ENCODE results near the gene CPLANE2. TPM values are rescaled to one million over a fixed set of nuclear protein-coding genes. Genes with fewer than 3 reads are reported as not detected.

Gene CPLANE2
- total and polyA plus RNA-seq, 2 donors from 2014 or later, result 7.9 to 9.4 TPM

DNA sequence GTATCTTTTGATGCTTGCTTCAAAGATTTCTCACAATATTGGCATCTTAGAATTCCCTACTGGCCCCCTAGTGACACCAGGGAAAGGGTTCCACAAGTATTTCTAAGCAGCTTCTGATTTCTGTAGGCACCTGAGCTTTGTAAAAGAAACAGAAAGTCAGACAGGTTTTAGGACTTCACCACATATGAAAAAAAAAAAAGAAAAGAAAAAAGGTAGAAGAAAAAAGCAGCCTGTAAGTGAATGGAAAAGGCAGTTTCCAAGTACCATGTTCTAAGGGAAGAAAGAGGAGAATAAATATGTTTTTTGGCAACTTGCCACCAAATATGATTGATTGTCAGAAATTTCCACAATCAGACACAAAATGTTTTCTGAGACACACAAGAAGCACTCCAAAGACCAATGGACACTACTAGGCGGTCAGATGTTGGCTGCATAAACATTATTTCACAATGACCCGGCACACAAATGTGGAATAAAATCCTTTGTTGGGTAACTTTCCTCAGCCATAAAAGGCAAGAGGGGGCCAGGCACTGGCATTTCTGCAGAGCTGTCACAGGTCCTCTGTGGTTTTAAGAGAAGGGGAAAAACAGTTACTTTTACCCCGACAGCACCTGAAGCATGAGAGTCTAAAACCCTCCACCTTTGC, 12.7 kb upstream of the CPLANE2 start:
- intact Hi-C loops (cut with DNase I), result loop anchor here (10.0 kb wide), 1 partner anchor 165 kb away; no protein-coding TSS in a partner anchor
- no peaks in the 10 kb centered on the region for H3K27me3 ChIP-seq (ENCODE audit: control insufficient read depth, insufficient read depth, low read length)
- peaks cover 0 to 13% (median 8%) of the 10 kb centered on the region in 3 donors for H3K4me1 ChIP-seq (ENCODE audit: control insufficient read depth in 2 of 3, insufficient read depth in 2 of 3, low read depth in 1 of 3, low read length in 3 of 3)
- peak in 1 of 5 donors; percentile 74 for DNase-seq
- no peak for FAIRE-seq
- no peak overlapping the region for H3K9ac ChIP-seq (ENCODE audit: low read length in 3 of 3)
- H3K27ac ChIP-seq (ENCODE audit: low read depth in 2 of 2, low read length in 2 of 2), result peak overlapping the region in 1 of 2 donors; percentile 39
- H3K4me3 ChIP-seq (ENCODE audit: low read length in 3 of 3), result no peak overlapping the region
- H3K36me3 ChIP-seq (ENCODE audit: control insufficient read depth in 2 of 3, insufficient read depth in 3 of 3, low read length in 3 of 3), result peaks cover 0 to 23% (median 20%) of the 10 kb centered on the region in 3 donors
- TF ChIP-seq, protein P1, sequence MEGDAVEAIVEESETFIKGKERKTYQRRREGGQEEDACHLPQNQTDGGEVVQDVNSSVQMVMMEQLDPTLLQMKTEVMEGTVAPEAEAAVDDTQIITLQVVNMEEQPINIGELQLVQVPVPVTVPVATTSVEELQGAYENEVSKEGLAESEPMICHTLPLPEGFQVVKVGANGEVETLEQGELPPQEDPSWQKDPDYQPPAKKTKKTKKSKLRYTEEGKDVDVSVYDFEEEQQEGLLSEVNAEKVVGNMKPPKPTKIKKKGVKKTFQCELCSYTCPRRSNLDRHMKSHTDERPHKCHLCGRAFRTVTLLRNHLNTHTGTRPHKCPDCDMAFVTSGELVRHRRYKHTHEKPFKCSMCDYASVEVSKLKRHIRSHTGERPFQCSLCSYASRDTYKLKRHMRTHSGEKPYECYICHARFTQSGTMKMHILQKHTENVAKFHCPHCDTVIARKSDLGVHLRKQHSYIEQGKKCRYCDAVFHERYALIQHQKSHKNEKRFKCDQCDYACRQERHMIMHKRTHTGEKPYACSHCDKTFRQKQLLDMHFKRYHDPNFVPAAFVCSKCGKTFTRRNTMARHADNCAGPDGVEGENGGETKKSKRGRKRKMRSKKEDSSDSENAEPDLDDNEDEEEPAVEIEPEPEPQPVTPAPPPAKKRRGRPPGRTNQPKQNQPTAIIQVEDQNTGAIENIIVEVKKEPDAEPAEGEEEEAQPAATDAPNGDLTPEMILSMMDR (IDR thresholded peaks at IDR 0.05; ENCODE audit: borderline replicate concordance, extremely low read depth, insufficient read depth), result no peak
- H3K9me3 ChIP-seq (ENCODE audit: control insufficient read depth in 2 of 3, insufficient read depth in 1 of 3, low read length in 3 of 3), result no peaks in the 10 kb centered on the region

DNA sequence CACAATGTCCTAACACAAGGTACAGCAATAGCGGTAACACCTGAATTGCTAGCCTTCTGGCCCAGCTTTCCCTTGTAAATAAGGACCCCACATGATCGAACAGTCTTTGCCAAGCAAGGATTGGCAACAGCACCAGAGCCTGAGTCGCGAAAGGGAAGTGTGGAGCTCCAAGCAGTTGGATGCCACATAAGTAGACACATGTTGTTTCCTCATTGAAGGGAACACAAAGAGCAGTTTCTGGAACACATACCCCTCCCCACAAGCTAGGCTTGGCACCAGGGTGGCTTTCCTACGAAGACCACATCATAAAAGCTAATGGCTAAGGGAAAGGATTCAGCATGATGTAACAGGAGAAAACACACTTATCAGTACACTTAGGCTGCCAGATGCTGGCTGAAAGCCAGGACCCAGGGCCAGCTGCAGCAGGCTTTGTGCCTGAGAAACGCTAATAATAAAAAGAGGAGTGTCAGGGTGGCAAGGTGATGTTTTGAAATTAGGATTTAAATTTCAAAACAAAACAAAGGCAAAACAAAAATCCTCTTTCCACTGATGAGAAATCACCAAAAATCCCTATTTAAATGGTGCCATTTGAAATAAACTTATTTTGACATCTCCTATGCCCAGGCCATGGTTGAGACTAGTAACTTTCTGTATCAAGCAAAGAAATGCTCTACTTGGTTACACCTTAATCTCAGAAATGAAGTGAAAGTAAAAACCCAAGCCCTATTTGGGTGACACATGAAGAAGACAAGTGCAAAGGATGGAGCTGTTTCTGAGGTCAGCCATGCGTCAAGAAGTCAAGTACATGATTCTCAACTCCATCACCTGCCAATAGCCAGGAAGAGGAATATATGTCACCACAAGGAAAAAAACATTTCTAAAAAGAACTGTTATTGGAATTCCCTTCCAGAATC, 11.9 kb upstream of the CPLANE2 start:
- no peak for FAIRE-seq
- Histone ChIP-seq H3K27me3 (ENCODE audit: control insufficient read depth, insufficient read depth, low read length) (no peaks in the 10 kb centered on the region), H3K9ac (ENCODE audit: low read length in 3 of 3) (no peak overlapping the region), H3K27ac (ENCODE audit: low read depth in 2 of 2, low read length in 2 of 2) (no peak overlapping the region), H3K9me3 (ENCODE audit: control insufficient read depth in 2 of 3, insufficient read depth in 1 of 3, low read length in 3 of 3) (no peaks in the 10 kb centered on the region), H3K4me3 (ENCODE audit: low read length in 3 of 3) (no peak overlapping the region), H3K36me3 (ENCODE audit: control insufficient read depth in 2 of 3, insufficient read depth in 3 of 3, low read length in 3 of 3) (peaks cover 0 to 23% (median 20%) of the 10 kb centered on the region in 3 donors), H3K4me1 (ENCODE audit: control insufficient read depth in 2 of 3, insufficient read depth in 2 of 3, low read depth in 1 of 3, low read length in 3 of 3) (peaks cover 0 to 13% (median 12%) of the 10 kb centered on the region in 3 donors)
- intact Hi-C loops (cut with DNase I), result loop anchor here (10.0 kb wide), 1 partner anchor 164 kb away; no protein-coding TSS in a partner anchor
- TF ChIP-seq, protein P1 (IDR thresholded peaks at IDR 0.05; ENCODE audit: borderline replicate concordance, extremely low read depth, insufficient read depth), result no peak
- peak in 3 of 5 donors; percentile 33 to 93 (median 62) for DNase-seq

DNA sequence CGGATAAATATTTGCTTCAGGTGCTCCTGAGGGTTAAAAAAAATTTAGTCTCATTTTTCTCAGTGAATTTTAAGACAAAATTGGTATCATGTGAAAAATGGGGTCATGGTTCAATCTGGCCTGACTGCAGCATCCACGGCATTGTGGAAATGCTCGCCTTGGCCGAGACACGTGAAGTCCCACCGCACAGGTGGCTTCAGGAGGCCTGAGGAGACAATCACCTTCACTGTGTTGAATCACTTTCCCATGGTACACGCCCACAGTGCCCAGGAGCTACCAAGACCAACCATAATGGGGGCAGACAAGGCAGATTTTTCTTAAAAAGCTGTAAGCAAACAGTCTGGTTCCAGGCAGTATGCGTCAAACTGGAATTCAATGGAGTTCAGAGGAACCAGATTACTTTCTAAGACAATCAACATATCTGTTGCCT, 11.0 kb upstream of the CPLANE2 start:
- Histone ChIP-seq H3K27ac (ENCODE audit: low read depth in 2 of 2, low read length in 2 of 2) (no peak overlapping the region), H3K27me3 (ENCODE audit: control insufficient read depth, insufficient read depth, low read length) (no peaks in the 10 kb centered on the region), H3K4me3 (ENCODE audit: low read length in 3 of 3) (no peak overlapping the region), H3K36me3 (ENCODE audit: control insufficient read depth in 2 of 3, insufficient read depth in 3 of 3, low read length in 3 of 3) (peaks cover 0 to 22% (median 20%) of the 10 kb centered on the region in 3 donors), H3K9me3 (ENCODE audit: control insufficient read depth in 2 of 3, insufficient read depth in 1 of 3, low read length in 3 of 3) (no peaks in the 10 kb centered on the region), H3K9ac (ENCODE audit: low read length in 3 of 3) (no peak overlapping the region), H3K4me1 (ENCODE audit: control insufficient read depth in 2 of 3, insufficient read depth in 2 of 3, low read depth in 1 of 3, low read length in 3 of 3) (peaks cover 0 to 13% (median 12%) of the 10 kb centered on the region in 3 donors)
- no peak for FAIRE-seq
- intact Hi-C loops (cut with DNase I), result loop anchor here (10.0 kb wide), 1 partner anchor 163 kb away; no protein-coding TSS in a partner anchor
- DNase-seq, result no peak
- TF ChIP-seq, protein P1 (IDR thresholded peaks at IDR 0.05; ENCODE audit: borderline replicate concordance, extremely low read depth, insufficient read depth), result no peak
